GM10266 (cell line): ENCODE results near the gene ANTXR2.

ENCODE experiments used
- DNase-seq: peaks from one replicate; pipeline ENCODE4 v3.0.0; 2012; ENCODE audit errors: extremely low spot score
- CTCF ChIP-seq: IDR thresholded peaks from 2 replicates; pipeline ENCODE4 v1.5.1; 2012; ENCODE audit warnings: mild to moderate bottlenecking, low read depth; ENCODE audit not compliant: control insufficient read depth, insufficient read depth; ENCODE audit errors: missing control alignments

ANTXR2 gene

GRCh38 chr4:80081566-80081965, 8.5 kb upstream of the ANTXR2 start:
- TF ChIP-seq CTCF, result no peak
- DNase-seq, result no peak

- DNase-seq, result no peak
Measured at GRCh38 chr4:80079255-80079923, 6.4 kb upstream of the ANTXR2 start.

GRCh38 chr4:80078346-80079092, 5.5 kb upstream of the ANTXR2 start:
- no peak for TF ChIP-seq CTCF
- no peak for DNase-seq

More at GRCh38 chr4:80079255-80079923, 6.4 kb upstream of the ANTXR2 start:
- TF ChIP-seq CTCF, result no peak

GRCh38 chr4:80077639-80078038, 4.6 kb upstream of the ANTXR2 start:
- DNase-seq, result no peak
- TF ChIP-seq CTCF, result no peak

GRCh38 chr4:80076681-80077080, 3.7 kb upstream of the ANTXR2 start:
- TF ChIP-seq CTCF, result no peak
- DNase-seq, result no peak

- no peak for TF ChIP-seq CTCF
- no peak for DNase-seq
Measured at GRCh38 chr4:80075995-80076675, 3.1 kb upstream of the ANTXR2 start.
